Left cardiac atrium (tissue), 4 donors: Measurements from ENCODE around the gene KCNN3. TPM values are rescaled to one million over a fixed set of nuclear protein-coding genes. Genes with fewer than 3 reads are reported as not detected.
A peak's percentile ranks its signal among the peaks of the same experiment; 100 is the strongest.
"Not testable (repeated sequence)": the region's sequence is repeated elsewhere in the genome, so short reads cannot be mapped to it uniquely, and the experiment has no call there.

Source experiments
- ATAC-seq, 2 donors: fragments of 200-7000 bp; cut with Tn5 transposase; one replicate each; pipeline ENCODE4 v1.9.1; 2020; ENCODE audit warnings: mild to moderate bottlenecking in 2 of 2, moderate library complexity in 2 of 2
- DNase-seq: peaks from one replicate; pipeline ENCODE4 v3.0.0-alpha.2; 2020
- intact Hi-C, 2 donors: fragments of 100-400 bp; cut with DNase I; formaldehyde crosslinking; loops; one replicate each; pipeline versions ENCODE4 v1.14.1 to v1.15.1; 2022 to 2023
- total RNA-seq, 2 donors: library from RNA; stranded (reverse); fragmentation: NEBNext Ultra II Directional; extraction: Animal tissue kit (Norgen Biotek cat#: 25700); gene quantifications; one replicate each; pipeline ENCODE4 v1.2.1, GENCODE V29; 2021
- donor health status: DM: no; HTN: yes; CAD: no.
- donor health status: DM: no; HTN: yes; CAD: no; lungs with severe emphysema.
- donor health status: DM: yes; HTN: yes; CAD: no.
- donor health status: Dilated cardiomyopathy.

KCNN3 gene
- total RNA-seq, 2 donors from 2014 or later: 3.2 to 4.6 TPM

DNA sequence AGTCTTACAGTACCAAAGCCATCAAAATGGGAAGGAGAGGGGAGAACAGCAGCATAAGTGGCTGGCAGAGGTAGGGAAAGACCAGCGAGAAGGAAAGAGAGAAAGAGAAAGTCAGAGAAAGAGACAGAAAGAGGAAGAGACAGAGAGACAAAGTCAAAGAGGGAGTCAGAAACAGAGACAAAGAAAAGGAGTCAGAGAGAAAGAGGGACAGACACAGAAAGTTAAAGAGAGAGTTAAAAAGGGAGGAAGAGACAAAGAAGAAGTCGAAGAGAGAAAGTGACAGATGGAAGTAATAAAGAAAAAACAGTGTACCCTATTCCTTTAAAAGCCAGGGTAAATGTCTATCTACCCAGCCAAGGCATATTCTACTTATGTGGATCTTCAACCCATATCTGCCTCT is 193.2 kb downstream of the KCNN3 start:
- intact Hi-C loops, DNase-seq, ATAC-seq: not testable (repeated sequence)

DNA sequence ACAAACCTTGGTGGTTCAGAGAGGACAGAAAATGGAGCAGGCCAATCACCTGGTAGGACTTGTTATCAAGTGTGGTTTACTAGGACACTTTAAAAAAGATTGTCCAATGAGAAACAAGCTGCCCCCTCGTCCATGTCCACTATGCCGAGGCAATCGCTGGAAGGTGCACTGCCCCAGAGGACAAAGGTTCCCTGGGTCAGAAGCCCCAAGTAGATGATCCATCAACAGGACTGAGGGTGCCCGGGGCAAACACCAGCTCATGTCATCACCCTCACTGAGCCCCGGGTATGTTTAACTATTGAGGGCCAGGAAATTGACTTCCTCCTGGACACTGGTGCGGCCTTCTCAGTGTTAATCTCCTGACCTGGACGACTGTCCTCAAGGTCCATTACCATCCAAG is 195.6 kb downstream of the KCNN3 start:
- DNase-seq, ATAC-seq, intact Hi-C loops: not testable (repeated sequence)

DNA sequence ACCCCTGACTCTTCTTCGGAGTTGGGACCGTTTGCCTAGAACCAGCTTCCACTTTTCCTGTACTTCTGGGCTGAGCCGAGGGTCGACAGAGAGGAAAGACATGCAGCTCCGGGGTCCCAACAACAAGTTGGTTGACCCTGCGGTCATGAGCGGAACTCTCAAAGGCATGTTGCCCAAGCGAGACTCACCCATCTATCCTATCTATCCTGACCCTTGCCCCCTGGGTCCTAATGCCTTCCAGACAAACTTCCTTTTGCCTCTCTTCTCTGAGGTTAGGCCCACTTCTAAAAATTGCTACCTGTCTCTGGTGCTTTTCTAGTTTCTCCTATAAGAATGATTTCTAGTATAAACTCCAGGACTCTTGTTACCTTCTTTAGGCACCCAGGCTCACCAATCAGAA is 197.8 kb downstream of the KCNN3 start:
- intact Hi-C loops, DNase-seq, ATAC-seq: not testable (repeated sequence)

DNA sequence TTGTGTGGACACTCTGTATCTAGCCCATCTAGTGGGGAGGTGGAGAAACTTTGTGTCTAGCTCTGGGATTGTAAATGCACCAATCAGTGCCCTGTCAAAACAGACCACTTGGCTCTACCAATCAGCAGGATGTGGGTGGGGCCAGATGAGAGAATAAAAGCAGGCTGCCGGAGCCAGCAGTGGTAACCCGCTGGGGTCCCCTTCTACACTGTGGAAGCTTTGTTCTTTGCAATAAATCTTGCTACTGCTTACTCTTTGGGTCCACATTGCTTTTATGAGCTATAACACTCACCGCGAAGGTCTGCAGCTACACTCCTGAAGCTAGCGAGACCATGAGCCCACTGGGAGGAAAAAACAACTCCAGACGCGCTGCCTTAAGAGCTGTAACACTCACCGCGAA is 198.7 kb downstream of the KCNN3 start:
- ATAC-seq, DNase-seq, intact Hi-C loops: not testable (repeated sequence)

DNA sequence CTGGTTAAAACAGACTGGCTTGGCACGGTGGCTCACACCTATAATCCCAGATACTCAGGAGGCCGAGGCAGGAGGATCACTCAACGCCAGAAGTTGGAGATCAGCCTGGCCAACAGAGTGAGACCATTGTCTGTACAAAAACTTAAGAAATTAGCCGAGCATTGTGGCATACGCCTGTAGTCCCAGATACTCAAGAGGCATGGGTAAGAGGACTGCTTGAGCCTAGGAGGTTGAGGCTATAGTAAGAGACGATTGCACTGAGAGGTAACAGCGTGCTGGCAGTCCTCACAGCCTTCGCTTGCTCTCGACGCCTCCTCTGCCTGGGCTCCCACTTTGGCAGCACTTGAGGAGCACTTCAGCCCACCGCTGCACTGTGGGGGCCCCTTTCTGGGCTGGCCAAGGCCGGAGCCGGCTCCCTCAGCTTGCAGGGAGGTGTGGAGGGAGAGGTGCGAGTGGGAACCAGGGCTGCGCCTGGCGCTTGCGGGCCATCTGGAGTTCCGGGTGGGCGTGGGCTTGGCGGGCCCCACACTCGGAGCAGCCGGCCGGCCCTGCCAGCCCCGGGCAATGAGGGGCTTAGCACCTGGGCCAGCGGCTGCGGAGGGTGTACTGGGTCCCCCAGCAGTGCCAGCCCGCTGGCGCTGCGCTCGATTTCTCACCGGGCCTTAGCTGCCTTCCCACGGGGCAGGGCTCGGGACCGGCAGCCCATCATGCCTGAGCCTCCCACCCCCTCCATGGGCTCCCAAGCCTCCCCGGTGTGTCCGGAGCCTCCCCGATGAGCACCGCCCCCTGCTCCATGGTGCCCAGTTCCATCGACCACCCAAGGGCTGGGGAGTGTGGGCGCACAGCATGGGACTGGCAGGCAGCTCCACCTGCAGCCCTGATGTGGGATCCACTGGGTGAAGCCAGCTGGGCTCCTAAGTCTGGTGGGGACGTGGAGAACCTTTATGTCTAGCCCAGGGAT is 199.5 kb downstream of the KCNN3 start:
- DNase-seq, ATAC-seq, intact Hi-C loops: not testable (repeated sequence)

DNA sequence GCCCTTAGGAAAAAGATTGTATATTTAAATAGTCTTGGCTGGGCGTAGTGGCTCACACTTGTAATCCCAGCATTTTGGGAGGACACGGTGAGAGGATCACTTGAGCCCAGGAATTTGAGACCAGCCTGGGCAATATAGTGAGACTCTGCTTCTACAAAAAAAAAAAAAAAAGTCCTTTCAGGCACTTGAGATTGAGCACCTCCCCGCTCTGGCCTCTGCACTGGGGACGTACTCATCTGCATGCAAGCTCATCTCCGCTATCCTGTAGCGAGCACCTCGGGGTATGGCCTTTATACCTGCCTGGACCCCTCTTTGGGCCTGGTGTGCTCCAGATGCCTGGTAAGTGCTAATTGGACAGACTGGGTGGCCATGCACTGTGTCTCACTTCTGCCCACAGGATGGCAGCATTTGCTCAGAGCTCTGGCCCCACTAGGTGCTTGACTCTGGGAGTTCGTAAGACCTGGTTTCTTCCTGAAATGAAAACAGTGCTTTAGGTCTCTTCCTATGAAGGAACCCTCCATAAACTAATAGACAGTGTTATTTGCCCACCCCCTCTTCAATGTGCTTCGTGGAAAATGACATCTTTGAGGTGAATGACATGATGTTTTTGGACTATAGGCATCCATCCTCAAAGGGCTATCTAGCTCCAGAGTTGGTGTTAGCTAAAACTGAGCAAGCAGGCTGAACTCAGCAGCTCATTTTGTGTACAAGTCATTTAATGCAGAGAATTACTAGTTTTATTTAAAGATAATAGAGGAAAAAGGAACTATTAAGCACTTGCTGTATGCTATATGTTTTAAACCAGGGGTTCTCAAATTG is 200.4 kb downstream of the KCNN3 start:
- peak; percentile 96 to 99 for ATAC-seq
- intact Hi-C loops: loop anchor here (2.0 to 5.0 kb wide), 3 partner anchors 93 to 213 kb away; no protein-coding TSS in a partner anchor

DNA sequence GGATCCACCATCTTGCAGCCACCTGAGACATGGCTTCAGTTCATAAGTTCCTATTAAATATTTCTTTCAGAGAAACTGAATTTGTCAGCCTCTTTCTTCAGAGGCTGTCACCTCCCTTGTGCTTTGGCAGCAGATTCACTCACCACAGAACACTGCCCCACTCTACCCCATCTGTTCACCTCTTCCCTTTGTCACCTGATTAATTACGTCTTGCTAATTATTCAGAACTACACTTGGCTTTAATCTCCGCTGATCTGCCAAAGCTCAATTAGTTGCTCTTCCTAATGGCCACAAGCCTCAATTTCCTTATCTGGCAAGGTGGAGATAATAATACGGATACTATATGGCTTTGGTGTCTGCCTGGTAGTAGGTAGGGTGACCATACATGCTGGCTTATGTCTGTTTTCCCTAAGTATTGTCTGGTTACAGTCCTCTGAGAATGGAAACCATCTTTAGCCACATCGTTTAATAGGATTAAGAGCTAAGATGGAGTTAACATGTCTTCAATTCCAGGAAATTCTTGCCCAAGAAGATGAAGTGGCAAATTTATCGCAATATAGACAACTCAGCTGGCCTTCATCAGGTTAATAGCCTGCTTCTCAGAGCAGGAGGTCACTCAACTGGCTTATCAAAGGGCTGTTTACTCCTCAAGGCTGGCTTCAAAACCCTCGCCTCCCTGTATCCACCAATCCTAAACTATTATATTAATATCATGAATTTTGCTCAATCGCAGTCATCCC is 203.9 kb downstream of the KCNN3 start:
- ATAC-seq (no peak), DNase-seq (no peak)
- intact Hi-C loops: loop anchor here (5.0 kb wide), 2 partner anchors 96 to 216 kb away; no protein-coding TSS in a partner anchor

More for the DNA sequence above, 200.4 kb downstream of the KCNN3 start:
- DNase-seq: peak; percentile 75

DNA sequence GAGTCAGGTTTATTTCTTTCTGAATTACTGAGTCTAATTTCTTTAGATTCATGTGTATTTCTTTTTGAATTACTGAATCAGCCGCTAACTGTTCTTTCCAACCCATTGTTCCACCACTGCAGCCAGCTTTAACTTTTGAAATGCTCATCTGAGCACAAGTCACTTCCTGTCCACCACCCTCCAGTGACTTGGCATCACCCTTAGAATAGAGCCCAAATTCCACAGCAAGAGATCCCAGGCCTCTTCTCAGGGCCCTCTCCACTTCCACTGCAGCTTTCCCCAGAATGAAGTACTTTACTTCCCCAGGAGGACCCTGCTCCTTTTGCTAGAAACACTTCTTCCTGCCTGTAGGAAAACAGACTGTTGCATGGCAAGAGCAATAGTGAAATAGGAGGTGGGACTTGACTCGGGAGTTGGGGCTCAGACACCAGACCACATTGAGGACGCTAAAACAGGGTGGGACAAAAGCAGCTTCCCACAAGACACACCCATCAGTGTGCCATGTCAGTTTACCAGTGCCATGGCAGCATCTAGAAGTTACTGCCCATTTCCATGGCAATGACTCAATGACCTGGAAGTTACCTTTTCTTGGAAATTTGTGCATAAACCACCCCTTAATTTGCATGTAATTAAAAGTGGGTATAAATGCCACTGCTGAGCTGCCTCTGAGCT is 205.6 kb downstream of the KCNN3 start:
- ATAC-seq (no peak), DNase-seq (no peak)
- intact Hi-C loops: loop anchor here (5.0 kb wide), 2 partner anchors 98 to 218 kb away; no protein-coding TSS in a partner anchor

DNA sequence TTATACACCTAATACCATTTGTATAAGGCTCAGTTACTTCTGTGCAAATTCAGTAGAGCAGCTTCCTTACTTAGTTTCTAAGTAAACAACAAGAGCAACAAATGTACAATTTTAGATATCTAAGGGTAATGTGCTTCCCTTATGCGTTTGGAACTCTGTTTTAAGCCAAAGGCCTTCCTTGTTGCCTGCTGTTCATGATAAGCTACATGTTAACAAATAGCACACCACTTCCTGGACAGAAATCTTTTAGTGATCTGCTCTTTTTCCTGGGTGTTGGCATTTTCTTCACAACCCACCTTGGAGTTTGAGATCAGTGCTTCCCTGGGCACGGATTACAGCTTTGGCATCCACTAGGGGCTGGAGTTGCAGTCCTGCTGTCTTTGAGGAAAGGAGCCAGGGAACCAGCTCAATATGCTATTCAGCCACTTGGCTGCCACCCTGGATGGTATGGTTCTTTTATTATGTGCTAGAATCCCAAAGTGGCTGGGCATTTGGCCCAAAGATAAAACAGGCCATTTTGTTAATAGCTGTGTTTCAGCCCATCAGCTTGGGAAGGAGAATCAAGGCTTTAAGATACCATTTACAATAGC is 206.5 kb downstream of the KCNN3 start:
- peak in 1 of 2 donors; percentile 11 for ATAC-seq
- DNase-seq: no peak
- intact Hi-C loops: no loop called here

DNA sequence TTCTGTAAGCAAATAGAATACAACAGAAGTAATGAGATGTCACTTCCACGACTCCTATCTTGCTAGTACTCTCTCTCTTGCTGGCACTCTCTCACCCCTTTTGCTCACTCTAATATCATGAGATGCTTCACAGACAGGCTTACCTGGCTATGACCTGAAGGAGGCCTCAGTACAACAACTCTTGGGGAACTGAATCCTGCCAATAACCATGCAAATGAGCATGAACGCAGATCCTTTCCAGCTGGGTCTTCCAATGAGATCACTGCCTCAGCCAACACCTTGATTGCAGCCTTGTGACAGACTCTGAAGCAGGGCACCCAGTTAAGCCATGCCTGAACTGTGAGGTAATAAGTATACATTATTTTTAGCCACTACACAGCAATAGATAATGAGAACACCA is 209.0 kb downstream of the KCNN3 start:
- DNase-seq (no peak), ATAC-seq (no peak)
- intact Hi-C loops: no loop called here

DNA sequence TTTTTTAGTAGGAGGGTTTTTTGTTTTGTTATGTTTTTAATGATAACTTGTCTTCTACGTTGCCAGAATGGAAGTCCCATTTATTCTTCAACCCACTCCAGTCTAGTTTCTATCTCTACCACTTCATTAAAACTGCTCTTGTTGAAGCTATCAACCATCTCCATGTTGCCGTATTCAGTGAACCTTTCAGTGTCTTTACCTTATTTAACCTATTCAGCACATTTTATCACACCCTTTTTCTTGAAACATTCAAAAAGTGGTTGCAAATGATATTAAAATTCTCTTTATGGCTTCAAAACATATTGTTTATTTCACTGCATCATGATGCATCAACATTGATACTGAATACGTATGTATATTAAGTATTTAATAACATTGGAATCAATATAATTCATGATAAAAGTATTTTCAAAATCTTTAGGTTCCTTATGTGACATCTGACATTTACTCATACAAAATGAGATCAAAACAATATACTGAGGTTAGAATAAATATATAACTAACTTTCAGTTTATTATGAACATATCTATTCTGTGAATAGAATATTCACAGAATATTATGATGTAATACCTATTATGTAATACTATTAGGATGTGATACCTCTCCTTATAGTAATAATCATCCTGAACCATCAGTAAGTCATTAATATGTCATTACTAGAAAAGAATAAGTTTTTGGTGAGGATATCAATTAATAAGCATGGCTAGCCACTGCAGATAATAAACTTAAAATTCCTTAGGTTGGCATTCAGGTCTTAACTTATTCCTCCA is 210.1 kb downstream of the KCNN3 start:
- intact Hi-C loops: no loop called here
- DNase-seq: no peak
- ATAC-seq: no peak

DNA sequence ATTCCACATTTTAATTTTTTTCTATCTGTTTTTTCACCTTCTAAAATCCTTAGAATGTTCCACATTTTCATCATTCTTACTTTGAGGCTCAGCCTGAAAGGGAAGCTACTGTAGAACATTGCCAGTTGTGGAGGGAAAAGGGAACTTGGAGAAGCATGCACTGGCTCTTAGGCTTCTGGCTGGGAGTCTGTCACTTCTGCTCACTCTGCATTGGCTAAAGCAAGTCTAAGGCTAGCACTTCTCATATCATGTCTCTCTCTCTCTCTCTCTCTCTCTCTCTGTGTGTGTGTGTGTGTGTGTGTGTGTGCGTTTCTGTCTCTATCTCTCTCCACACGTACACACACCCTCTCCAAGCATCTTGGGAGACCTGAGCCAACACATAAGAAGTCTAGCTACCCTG is 212.5 kb downstream of the KCNN3 start:
- intact Hi-C loops: no loop called here
- DNase-seq (no peak), ATAC-seq (no peak)

DNA sequence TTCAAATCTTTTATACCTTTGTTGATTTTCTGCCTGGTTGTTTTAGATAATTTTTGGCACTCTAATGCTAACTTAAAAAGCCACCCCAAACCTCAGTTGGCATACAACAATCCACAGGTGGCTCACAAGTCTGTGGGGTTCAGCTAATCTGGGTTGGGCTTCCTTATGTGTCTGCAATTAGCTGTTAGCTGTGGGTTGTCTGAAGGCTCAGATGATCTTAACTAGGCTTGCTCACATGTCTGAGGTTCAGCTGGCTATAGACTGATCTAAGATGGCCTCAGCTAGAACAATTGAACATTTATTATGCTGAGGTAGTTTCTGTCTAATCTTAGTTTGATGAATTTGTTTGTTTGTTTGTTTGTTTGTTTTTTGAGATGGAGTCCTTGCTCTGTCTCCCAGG is 217.2 kb downstream of the KCNN3 start:
- ATAC-seq (no peak), DNase-seq (no peak)
- intact Hi-C loops: no loop called here
